Vagina (tissue), 2 donors: Measurements from ENCODE around the gene NTM.

ENCODE experiments used
- POLR2A ChIP-seq, 2 donors: fragments of 450-650 bp; IDR thresholded peaks; one replicate each; pipeline ENCODE4 v1.6.1; 2017; ENCODE audit warnings: antibody characterized with exemption in 2 of 2, mild to moderate bottlenecking in 2 of 2, moderate library complexity in 2 of 2
- TF ChIP-seq, protein P1 (sequence below), 3 experiments: fragments of 450-650 bp in 2 of 3; fragments of 200-600 bp in 1 of 3; sonication (generic) in 1 of 3; IDR thresholded peaks; one replicate each; pipeline ENCODE4 v1.5.1; 2017 to 2019; ENCODE audit warnings: antibody characterized with exemption in 3 of 3, mild to moderate bottlenecking in 2 of 3, moderate library complexity in 2 of 3

DNA sequence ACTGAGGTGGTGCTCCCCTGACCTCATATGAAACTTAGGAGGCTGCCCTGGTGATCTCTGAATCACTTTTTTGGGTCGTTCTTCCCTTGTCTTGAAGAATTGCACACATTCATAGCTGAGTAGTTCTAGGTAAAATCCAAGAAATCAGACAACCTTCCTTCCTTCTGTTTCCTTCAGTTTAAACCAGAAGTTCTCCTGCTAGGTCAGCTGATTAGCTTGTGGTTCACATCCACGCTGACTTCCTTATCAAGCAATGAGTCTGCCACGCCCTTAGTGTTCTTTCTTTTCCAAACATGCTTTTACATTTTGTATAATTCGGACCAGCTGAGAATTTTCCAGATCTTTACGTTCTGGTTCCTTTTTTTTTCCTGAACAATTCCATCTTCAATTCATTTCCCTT, 892.8 kb downstream of the NTM start:
- TF ChIP-seq POLR2A (IDR thresholded peaks at IDR 0.05), result no peak
- TF ChIP-seq, protein P1, sequence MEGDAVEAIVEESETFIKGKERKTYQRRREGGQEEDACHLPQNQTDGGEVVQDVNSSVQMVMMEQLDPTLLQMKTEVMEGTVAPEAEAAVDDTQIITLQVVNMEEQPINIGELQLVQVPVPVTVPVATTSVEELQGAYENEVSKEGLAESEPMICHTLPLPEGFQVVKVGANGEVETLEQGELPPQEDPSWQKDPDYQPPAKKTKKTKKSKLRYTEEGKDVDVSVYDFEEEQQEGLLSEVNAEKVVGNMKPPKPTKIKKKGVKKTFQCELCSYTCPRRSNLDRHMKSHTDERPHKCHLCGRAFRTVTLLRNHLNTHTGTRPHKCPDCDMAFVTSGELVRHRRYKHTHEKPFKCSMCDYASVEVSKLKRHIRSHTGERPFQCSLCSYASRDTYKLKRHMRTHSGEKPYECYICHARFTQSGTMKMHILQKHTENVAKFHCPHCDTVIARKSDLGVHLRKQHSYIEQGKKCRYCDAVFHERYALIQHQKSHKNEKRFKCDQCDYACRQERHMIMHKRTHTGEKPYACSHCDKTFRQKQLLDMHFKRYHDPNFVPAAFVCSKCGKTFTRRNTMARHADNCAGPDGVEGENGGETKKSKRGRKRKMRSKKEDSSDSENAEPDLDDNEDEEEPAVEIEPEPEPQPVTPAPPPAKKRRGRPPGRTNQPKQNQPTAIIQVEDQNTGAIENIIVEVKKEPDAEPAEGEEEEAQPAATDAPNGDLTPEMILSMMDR (IDR thresholded peaks at IDR 0.05), result no peak
